ENCODE data around the gene MAP3K12. TPM values are rescaled to one million over a fixed set of nuclear protein-coding genes. Genes with fewer than 3 reads are reported as not detected.
"Not testable (repeated sequence)": the region's sequence is repeated elsewhere in the genome, so short reads cannot be mapped to it uniquely, and the experiment has no call there.

Gene MAP3K12
- total RNA-seq (2014; rRNA removed; shearing (Covaris generic)) = 5.9 and 7.6 TPM in 2 replicates

DNA sequence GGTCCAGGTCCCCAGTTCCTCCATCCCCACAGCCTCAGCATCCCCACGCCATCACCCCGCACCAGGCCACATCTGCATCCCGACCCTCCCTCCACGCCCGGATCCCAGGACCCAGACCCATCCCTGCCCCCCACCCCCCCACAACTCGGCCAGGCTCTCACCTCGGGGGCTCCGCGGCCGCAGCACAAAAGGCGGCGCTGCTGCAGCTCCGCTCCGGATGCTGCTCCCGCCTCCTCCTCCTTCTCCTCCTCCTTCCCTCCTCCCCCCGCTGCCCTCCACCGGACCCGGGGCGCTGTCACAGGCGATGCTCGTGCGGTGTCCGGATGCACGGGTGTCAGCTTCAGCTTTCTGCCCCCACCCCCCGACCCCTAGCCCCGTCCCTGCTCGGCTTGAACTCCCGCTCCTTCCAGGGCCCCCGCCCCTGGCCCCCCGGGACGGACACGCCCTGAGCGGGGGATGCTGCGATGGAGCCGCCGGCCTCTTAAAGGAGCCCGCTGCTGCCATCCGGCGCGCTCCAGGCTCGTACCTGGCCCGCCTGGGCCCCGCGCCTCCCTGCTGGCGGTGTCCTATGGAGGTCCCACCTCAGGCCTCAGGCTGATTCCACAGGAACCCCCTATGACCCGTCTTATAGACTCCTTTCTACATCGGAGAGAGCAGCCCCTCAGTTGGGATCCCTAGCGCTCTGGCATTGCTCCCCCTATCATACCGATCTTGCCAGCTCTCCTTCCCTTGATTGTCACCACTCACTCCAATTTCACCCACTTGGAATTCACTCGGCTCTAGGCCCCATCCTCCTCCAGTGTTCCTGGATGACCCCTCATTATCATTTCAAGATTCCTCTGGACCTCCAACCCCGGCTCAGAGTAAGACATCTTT is at the start of gene MAP3K12:
Gene MAP3K12, minus strand, starts transcription at position 193 of the 876 bp plus-strand sequence. CDS start 12,067 bp downstream, outside the sequence.
- H3K4me1 ChIP-seq = peaks cover 20% of the 10 kb centered on the region
- DNase-seq = peak; percentile 58 to 60
- peak within 1 kb of the TSS; percentile 14; the same call in 1 of the 2 replicates for H3K27ac ChIP-seq
- H3K9me3 ChIP-seq (replicated peaks) = no peaks in the 10 kb centered on the region
- H3K4me3 ChIP-seq = peak within 1 kb of the TSS; percentile 80
- no peaks in the 10 kb centered on the region for H3K36me3 ChIP-seq
- no peaks in the 10 kb centered on the region for H3K27me3 ChIP-seq

- not testable (repeated sequence) for H3K4me3 ChIP-seq; H3K4me1 ChIP-seq; H3K27ac ChIP-seq; DNase-seq; H3K27me3 ChIP-seq; H3K9me3 ChIP-seq (replicated peaks); H3K36me3 ChIP-seq
These were observed 49.1 kb upstream of the MAP3K12 start for GRCh38 chr12:53548354-53548753.

DNA sequence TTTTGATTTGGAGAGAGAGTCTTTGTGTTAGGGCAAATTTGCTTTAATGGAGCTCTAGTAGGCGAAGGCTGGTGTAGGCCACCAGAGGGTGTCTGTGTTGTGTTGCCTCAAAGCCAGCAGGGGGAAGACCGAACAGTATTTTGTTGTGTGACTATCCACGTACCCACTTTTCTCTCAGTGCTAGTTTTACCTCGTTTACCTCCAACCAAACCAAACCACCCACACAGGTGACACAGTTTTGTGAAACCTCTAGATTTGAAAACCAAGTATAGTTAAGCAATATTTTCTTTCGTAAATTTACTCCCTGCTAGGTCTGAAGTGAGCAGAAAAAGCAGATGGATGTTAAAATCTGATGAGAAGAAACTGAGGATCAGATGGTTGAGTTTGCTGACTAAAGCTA is 44.3 kb upstream of the MAP3K12 start:
- Histone ChIP-seq H3K4me1 (no peaks in the 10 kb centered on the region), H3K36me3 (peaks cover 7% of the 10 kb centered on the region), H3K4me3 (no peak overlapping the region), H3K27ac (no peak overlapping the region), H3K27me3 (no peaks in the 10 kb centered on the region), H3K9me3 (replicated peaks) (no peaks in the 10 kb centered on the region)
- peak; percentile 47 to 61 for DNase-seq

DNA sequence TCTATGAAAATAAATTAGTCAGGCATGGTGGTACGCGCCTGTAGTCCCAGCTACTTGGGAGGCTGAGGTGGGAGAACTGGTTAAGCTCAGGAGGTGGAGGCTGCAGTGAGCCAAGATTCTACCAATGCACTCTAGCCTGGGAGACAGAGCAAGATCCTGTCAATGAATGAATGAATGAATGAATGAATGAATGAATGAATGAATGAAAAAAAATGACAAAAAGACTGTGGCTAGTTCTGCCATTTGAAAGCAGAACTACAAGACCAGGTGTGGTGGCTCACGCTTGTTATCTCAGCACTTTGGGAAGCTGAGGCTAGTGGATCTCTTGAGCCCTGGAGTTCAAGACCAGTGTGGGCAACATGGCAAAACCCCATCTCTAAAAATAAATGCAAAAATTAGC is 40.3 kb upstream of the MAP3K12 start:
- H3K36me3 ChIP-seq = peaks cover 11% of the 10 kb centered on the region

GRCh38 chr12:53538209-53538689 is 39.0 kb upstream of the MAP3K12 start:
- no peaks in the 10 kb centered on the region for H3K4me1 ChIP-seq
- H3K9me3 ChIP-seq (replicated peaks) = no peaks in the 10 kb centered on the region
- no peak overlapping the region for H3K27ac ChIP-seq
- H3K36me3 ChIP-seq = peaks cover 16% of the 10 kb centered on the region
- H3K27me3 ChIP-seq = no peaks in the 10 kb centered on the region
- no peak for DNase-seq
- H3K4me3 ChIP-seq = no peak overlapping the region

More for the DNA sequence above, 40.3 kb upstream of the MAP3K12 start:
- no peak overlapping the region for H3K4me3 ChIP-seq
- H3K27me3 ChIP-seq = no peaks in the 10 kb centered on the region
- H3K27ac ChIP-seq = no peak overlapping the region
- no peak for DNase-seq
- H3K9me3 ChIP-seq (replicated peaks) = no peaks in the 10 kb centered on the region
- H3K4me1 ChIP-seq = no peaks in the 10 kb centered on the region

- Histone ChIP-seq H3K27ac (no peak overlapping the region), H3K4me1 (no peaks in the 10 kb centered on the region), H3K4me3 (no peak overlapping the region), H3K27me3 (no peaks in the 10 kb centered on the region), H3K9me3 (replicated peaks) (no peaks in the 10 kb centered on the region), H3K36me3 (peaks cover 17% of the 10 kb centered on the region)
- no peak for DNase-seq
These were observed 37.7 kb upstream of the MAP3K12 start for GRCh38 chr12:53536962-53537361.

DNA sequence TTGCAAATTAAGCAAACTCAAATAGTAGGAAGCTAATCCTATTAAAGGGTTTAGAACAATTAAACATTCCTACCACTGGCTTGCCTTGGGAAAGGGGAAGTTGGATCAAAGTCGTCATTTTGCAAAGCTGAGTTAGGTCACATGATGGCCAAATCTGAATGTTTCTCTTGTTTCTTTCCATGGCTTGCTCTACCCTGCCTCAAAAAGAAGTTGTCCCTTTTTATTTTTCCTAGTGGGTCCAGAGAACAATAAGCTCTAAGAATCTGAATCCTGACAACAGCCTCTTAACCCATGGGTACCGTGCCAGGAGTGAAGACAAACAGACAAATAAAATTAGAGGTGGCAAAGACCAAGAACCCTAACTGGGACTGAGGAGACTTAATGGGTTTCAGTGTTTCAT is 34.2 kb upstream of the MAP3K12 start:
- H3K27ac ChIP-seq = no peak overlapping the region
- peaks cover 18% of the 10 kb centered on the region for H3K36me3 ChIP-seq
- no peaks in the 10 kb centered on the region for H3K27me3 ChIP-seq
- no peak overlapping the region for H3K4me3 ChIP-seq
- H3K9me3 ChIP-seq (replicated peaks) = no peaks in the 10 kb centered on the region
- no peaks in the 10 kb centered on the region for H3K4me1 ChIP-seq
- no peak for DNase-seq

DNA sequence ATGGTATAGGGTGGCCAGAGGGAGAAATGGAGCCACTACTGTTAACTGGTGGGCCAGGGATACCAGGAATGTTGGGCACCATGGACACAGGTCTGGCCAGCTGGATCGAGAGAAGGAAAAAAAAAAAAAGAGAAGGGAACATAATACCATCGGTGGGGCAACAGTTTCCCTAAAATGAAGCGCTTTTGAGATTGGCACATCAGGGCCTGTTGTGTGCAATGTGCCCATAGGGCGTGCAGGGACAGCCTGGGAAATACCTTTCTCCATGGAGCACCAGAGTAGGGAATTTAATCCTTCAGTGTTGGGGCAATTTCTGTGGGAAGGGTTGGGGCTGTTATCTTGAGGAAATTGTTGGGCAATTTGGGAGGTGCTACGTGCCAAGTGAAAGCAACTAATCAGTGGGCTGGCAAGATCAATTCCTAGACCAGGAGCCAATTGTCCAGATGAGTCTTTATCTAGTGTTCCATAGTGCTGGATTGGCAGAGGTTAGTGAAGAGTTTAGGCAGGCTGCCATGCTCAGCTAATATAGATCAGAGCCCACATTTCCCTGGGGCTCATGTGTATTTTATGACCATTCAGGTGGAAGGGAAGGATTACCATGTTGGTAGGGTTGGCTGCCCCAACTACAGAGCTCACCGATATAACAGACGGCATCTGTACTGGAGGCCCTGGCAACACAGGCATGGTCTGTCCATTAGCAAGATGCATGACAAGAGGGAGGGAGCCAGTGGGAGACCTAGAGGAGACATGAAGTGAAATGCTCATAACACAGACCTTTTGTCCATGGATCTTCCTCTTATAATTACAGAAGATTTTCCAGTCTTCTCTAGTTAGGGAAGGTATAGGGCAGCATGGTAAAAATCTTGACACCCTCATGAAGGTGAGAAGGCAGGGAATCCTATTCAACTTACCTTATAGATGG is 33.5 kb upstream of the MAP3K12 start:
- H3K36me3 ChIP-seq = peaks cover 18% of the 10 kb centered on the region

GRCh38 chr12:53532021-53532420 is 32.8 kb upstream of the MAP3K12 start:
- no peak for DNase-seq
- Histone ChIP-seq H3K4me1 (no peaks in the 10 kb centered on the region), H3K27ac (no peak overlapping the region), H3K9me3 (replicated peaks) (no peaks in the 10 kb centered on the region), H3K36me3 (peaks cover 15% of the 10 kb centered on the region), H3K4me3 (no peak overlapping the region), H3K27me3 (no peaks in the 10 kb centered on the region)

More for the DNA sequence above, 33.5 kb upstream of the MAP3K12 start:
- no peak overlapping the region for H3K4me3 ChIP-seq
- no peaks in the 10 kb centered on the region for H3K9me3 ChIP-seq (replicated peaks)
- no peaks in the 10 kb centered on the region for H3K4me1 ChIP-seq
- H3K27me3 ChIP-seq = no peaks in the 10 kb centered on the region
- DNase-seq = no peak
- no peak overlapping the region for H3K27ac ChIP-seq

- no peak overlapping the region for H3K4me3 ChIP-seq
- no peaks in the 10 kb centered on the region for H3K4me1 ChIP-seq
- no peak overlapping the region for H3K27ac ChIP-seq
- H3K27me3 ChIP-seq = no peaks in the 10 kb centered on the region
- no peaks in the 10 kb centered on the region for H3K9me3 ChIP-seq (replicated peaks)
- no peak for DNase-seq
- H3K36me3 ChIP-seq = peaks cover 13% of the 10 kb centered on the region
These were observed 31.7 kb upstream of the MAP3K12 start for GRCh38 chr12:53530920-53531319.

- no peak for DNase-seq
- H3K4me1 ChIP-seq = no peaks in the 10 kb centered on the region
- no peak overlapping the region for H3K27ac ChIP-seq
- H3K9me3 ChIP-seq (replicated peaks) = no peaks in the 10 kb centered on the region
- H3K27me3 ChIP-seq = no peaks in the 10 kb centered on the region
- peaks cover 13% of the 10 kb centered on the region for H3K36me3 ChIP-seq
- H3K4me3 ChIP-seq = no peak overlapping the region
These were observed 30.8 kb upstream of the MAP3K12 start for GRCh38 chr12:53530061-53530460.

DNA sequence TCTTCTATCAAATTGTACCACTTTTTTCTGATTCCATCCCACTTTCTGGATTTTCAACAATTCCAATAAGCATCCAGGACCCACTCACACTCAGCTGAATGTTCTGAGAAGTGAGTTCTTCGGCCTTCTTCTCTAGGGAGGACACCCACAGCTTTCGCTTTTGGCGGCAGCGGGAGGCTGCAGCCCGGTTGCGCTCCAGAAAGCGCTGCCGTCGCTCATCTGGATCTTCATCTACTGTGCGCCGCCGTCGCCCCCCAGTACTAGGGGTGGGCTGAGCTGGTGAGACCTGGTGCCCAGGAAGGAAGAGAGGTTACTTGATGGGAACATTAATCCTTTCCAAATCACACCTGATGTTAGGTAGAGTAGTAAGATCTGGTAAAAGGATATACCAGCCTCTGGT is 25.2 kb upstream of the MAP3K12 start:
- Histone ChIP-seq H3K4me3 (no peak overlapping the region), H3K27ac (no peak overlapping the region), H3K9me3 (replicated peaks) (no peaks in the 10 kb centered on the region), H3K27me3 (no peaks in the 10 kb centered on the region), H3K4me1 (no peaks in the 10 kb centered on the region), H3K36me3 (peaks cover 13% of the 10 kb centered on the region)
- no peak for DNase-seq

- H3K36me3 ChIP-seq = peaks cover 17% of the 10 kb centered on the region
- no peak for DNase-seq
These were observed 23.9 kb upstream of the MAP3K12 start for GRCh38 chr12:53523131-53523530.

DNA sequence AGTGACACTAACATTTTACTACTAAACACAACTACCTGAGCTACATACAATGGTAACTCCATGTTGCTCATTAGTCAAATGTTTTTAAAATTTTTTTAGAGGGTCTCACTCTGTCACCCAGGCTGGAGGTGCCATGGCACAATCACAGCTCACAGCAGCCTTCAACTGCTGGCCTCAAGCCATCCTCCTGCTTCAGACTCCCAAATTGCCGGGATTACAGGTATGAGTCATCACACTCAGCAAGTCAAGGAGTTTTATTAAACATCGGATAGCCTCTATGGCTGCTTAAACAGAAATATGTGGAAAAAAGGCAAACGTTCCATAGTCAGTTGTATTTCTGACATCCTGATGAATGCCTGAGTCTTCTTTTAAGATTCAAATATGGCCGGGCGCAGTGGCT is 19.1 kb upstream of the MAP3K12 start:
- no peaks in the 10 kb centered on the region for H3K27me3 ChIP-seq
- no peaks in the 10 kb centered on the region for H3K4me1 ChIP-seq
- H3K27ac ChIP-seq = no peak overlapping the region
- H3K36me3 ChIP-seq = peaks cover 29% of the 10 kb centered on the region
- no peak for DNase-seq
- no peak overlapping the region for H3K4me3 ChIP-seq
- no peaks in the 10 kb centered on the region for H3K9me3 ChIP-seq (replicated peaks)

More at GRCh38 chr12:53523131-53523530, 23.9 kb upstream of the MAP3K12 start:
- H3K27me3 ChIP-seq = no peaks in the 10 kb centered on the region
- H3K9me3 ChIP-seq (replicated peaks) = no peaks in the 10 kb centered on the region
- H3K27ac ChIP-seq = no peak overlapping the region
- no peaks in the 10 kb centered on the region for H3K4me1 ChIP-seq
- no peak overlapping the region for H3K4me3 ChIP-seq

Data from SJCRH30 (cell line).